ENCODE results near the gene PITX2. TPM values are rescaled to one million over a fixed set of nuclear protein-coding genes. Genes with fewer than 3 reads are reported as not detected.

The PITX2 gene
- total RNA-seq, 1 experiment from 2014 or later: 0.90 TPM

GRCh38 chr4:110634350-110635162, 11.7 kb upstream of the PITX2 start:
- TF ChIP-seq CTCF (conservative IDR thresholded peaks at IDR 0.05; ENCODE audit: low read depth, low read length): no peak
- TF ChIP-seq EZH2 (IDR thresholded peaks at IDR 0.05; ENCODE audit: borderline replicate concordance, low read depth, low read length, poor library complexity, severe bottlenecking): no peak
- H3K36me3 ChIP-seq (ENCODE audit: insufficient read depth, low read length, poor library complexity, severe bottlenecking): no peaks in the 10 kb centered on the region
- no peaks in the 10 kb centered on the region for H3K4me1 ChIP-seq (ENCODE audit: insufficient read depth, low read length, poor library complexity, severe bottlenecking)
- H3K9me3 ChIP-seq (ENCODE audit: low read depth, low read length, poor library complexity, severe bottlenecking): no peaks in the 10 kb centered on the region
- intact Hi-C loops (cut with micrococcal nuclease; ENCODE audit: unreplicated experiment): loop anchor here (5.0 to 10.0 kb wide), 5 partner anchors 338 to 1398 kb away; no protein-coding TSS in a partner anchor
- no peak overlapping the region for H3K27ac ChIP-seq (ENCODE audit: low read depth, low read length, poor library complexity, severe bottlenecking)
- no peak for DNase-seq (ENCODE audit: low spot score)
- H3K4me3 ChIP-seq (ENCODE audit: low read depth, low read length, poor library complexity, severe bottlenecking): no peak overlapping the region
- H3K27me3 ChIP-seq (replicated peaks; ENCODE audit: insufficient read depth, low read depth, low read length, poor library complexity): peaks cover 14% of the 10 kb centered on the region
- no TSS peak for BruUV-seq (replicated peaks)
- CTCF ChIA-PET: no interaction called here
- POLR2A ChIA-PET (ENCODE audit: low non-redundant PET): no interaction called here

GRCh38 chr4:110633358-110634341, 10.8 kb upstream of the PITX2 start:
- Histone ChIP-seq H3K27me3 (replicated peaks; ENCODE audit: insufficient read depth, low read depth, low read length, poor library complexity) (peaks cover 11% of the 10 kb centered on the region), H3K36me3 (ENCODE audit: insufficient read depth, low read length, poor library complexity, severe bottlenecking) (no peaks in the 10 kb centered on the region), H3K4me1 (ENCODE audit: insufficient read depth, low read length, poor library complexity, severe bottlenecking) (no peaks in the 10 kb centered on the region), H3K27ac (ENCODE audit: low read depth, low read length, poor library complexity, severe bottlenecking) (no peak overlapping the region), H3K4me3 (ENCODE audit: low read depth, low read length, poor library complexity, severe bottlenecking) (no peak overlapping the region), H3K9me3 (ENCODE audit: low read depth, low read length, poor library complexity, severe bottlenecking) (no peaks in the 10 kb centered on the region)
- no TSS peak for BruUV-seq (replicated peaks)
- CTCF ChIA-PET: no interaction called here
- POLR2A ChIA-PET (ENCODE audit: low non-redundant PET): no interaction called here
- intact Hi-C loops (cut with micrococcal nuclease; ENCODE audit: unreplicated experiment): loop anchor here (2.0 to 10.0 kb wide), 5 partner anchors 339 to 1301 kb away; no protein-coding TSS in a partner anchor
- DNase-seq (ENCODE audit: low spot score): no peak
- TF ChIP-seq EZH2 (IDR thresholded peaks at IDR 0.05; ENCODE audit: borderline replicate concordance, low read depth, low read length, poor library complexity, severe bottlenecking) (no peak), CTCF (conservative IDR thresholded peaks at IDR 0.05; ENCODE audit: low read depth, low read length) (no peak)

GRCh38 chr4:110632506-110633357, 9.9 kb upstream of the PITX2 start:
- no peaks in the 10 kb centered on the region for H3K9me3 ChIP-seq (ENCODE audit: low read depth, low read length, poor library complexity, severe bottlenecking)
- H3K27ac ChIP-seq (ENCODE audit: low read depth, low read length, poor library complexity, severe bottlenecking): no peak overlapping the region
- no peaks in the 10 kb centered on the region for H3K36me3 ChIP-seq (ENCODE audit: insufficient read depth, low read length, poor library complexity, severe bottlenecking)
- ChIA-PET CTCF (no interaction called here), POLR2A (ENCODE audit: low non-redundant PET) (no interaction called here)
- H3K27me3 ChIP-seq (replicated peaks; ENCODE audit: insufficient read depth, low read depth, low read length, poor library complexity): peaks cover 4% of the 10 kb centered on the region
- TF ChIP-seq EZH2 (IDR thresholded peaks at IDR 0.05; ENCODE audit: borderline replicate concordance, low read depth, low read length, poor library complexity, severe bottlenecking) (no peak), CTCF (conservative IDR thresholded peaks at IDR 0.05; ENCODE audit: low read depth, low read length) (no peak)
- intact Hi-C loops (cut with micrococcal nuclease; ENCODE audit: unreplicated experiment): loop anchor here (1.0 to 10.0 kb wide), 7 partner anchors 340 to 1302 kb away; no protein-coding TSS in a partner anchor
- no peaks in the 10 kb centered on the region for H3K4me1 ChIP-seq (ENCODE audit: insufficient read depth, low read length, poor library complexity, severe bottlenecking)
- H3K4me3 ChIP-seq (ENCODE audit: low read depth, low read length, poor library complexity, severe bottlenecking): peak overlapping the region; percentile 40
- no peak for DNase-seq (ENCODE audit: low spot score)
- BruUV-seq (replicated peaks): no TSS peak

All from A673 (cell line).